Liver (tissue), 9 donors: ENCODE results near the gene FRMD6. TPM values are rescaled to one million over a fixed set of nuclear protein-coding genes. Genes with fewer than 3 reads are reported as not detected.

Experiments
- DNase-seq: peaks from one replicate; pipeline ENCODE4 v3.0.0-alpha.2; 2017; ENCODE audit warnings: low spot score
- H3K27ac ChIP-seq, 2 donors: one replicate each; pipeline ENCODE4 v1.7.0; 2013; ENCODE audit warnings: inconsistent platforms in 2 of 2, low read length in 2 of 2, control low read depth in 1 of 2, low read depth in 1 of 2, mild to moderate bottlenecking in 1 of 2
- H3K27me3 ChIP-seq, 4 donors: one replicate each; pipeline versions ENCODE4 v1.6.1 to v1.7.0; 2013; ENCODE audit warnings: low read length in 3 of 4, inconsistent platforms in 1 of 4, mild to moderate bottlenecking in 1 of 4, moderate library complexity in 1 of 4; ENCODE audit not compliant: control insufficient read depth in 4 of 4, insufficient read depth in 4 of 4
- H3K36me3 ChIP-seq, 4 donors: one replicate each; pipeline versions ENCODE4 v1.6.1 to v1.7.0; 2013; ENCODE audit warnings: low read length in 3 of 4, mild to moderate bottlenecking in 3 of 4, low read depth in 1 of 4, moderate library complexity in 1 of 4; ENCODE audit not compliant: control insufficient read depth in 4 of 4, insufficient read depth in 3 of 4
- H3K4me1 ChIP-seq, 4 donors: one replicate each; pipeline versions ENCODE4 v1.6.1 to v1.7.0; 2013; ENCODE audit warnings: low read length in 3 of 4, mild to moderate bottlenecking in 3 of 4, moderate library complexity in 1 of 4; ENCODE audit not compliant: control insufficient read depth in 4 of 4, insufficient read depth in 4 of 4
- H3K4me3 ChIP-seq, 3 donors: one replicate each; pipeline versions ENCODE4 v1.6.1 to v1.7.0; 2013; ENCODE audit warnings: low read length in 3 of 3, control low read depth in 1 of 3, low read depth in 1 of 3, mild to moderate bottlenecking in 1 of 3
- H3K9ac ChIP-seq, 2 donors: one replicate each; pipeline ENCODE4 v1.7.0; 2013; ENCODE audit warnings: low read length in 2 of 2, mild to moderate bottlenecking in 2 of 2, moderate library complexity in 2 of 2, control low read depth in 1 of 2, low read depth in 1 of 2
- H3K9me3 ChIP-seq, 4 donors: one replicate each; pipeline versions ENCODE4 v1.6.1 to v1.7.0; 2013; ENCODE audit warnings: low read length in 3 of 4; ENCODE audit not compliant: control insufficient read depth in 4 of 4
- ATF3 ChIP-seq: IDR thresholded peaks from 2 replicates; pipeline ENCODE4 v1.6.1; 2016; ENCODE audit warnings: antibody characterized with exemption
- EGR1 ChIP-seq, 2 donors: IDR thresholded peaks; 2 replicates each; pipeline ENCODE4 v1.6.1; 2016 to 2018; ENCODE audit warnings: antibody characterized with exemption in 2 of 2, low read depth in 2 of 2
- FOXA1 ChIP-seq: IDR thresholded peaks from 2 replicates; pipeline ENCODE4 v1.6.1; 2016; ENCODE audit warnings: antibody characterized with exemption
- FOXA2 ChIP-seq: IDR thresholded peaks from 2 replicates; pipeline ENCODE4 v1.6.1; 2016; ENCODE audit warnings: antibody characterized with exemption
- GABPA ChIP-seq, 2 donors: IDR thresholded peaks in 1 of 2; conservative IDR thresholded peaks in 1 of 2; 2 replicates each; pipeline ENCODE4 v1.6.1; 2016; ENCODE audit warnings: antibody characterized with exemption in 2 of 2, mild to moderate bottlenecking in 1 of 2, moderate library complexity in 1 of 2
- HNF4G ChIP-seq: IDR thresholded peaks from 2 replicates; pipeline ENCODE4 v1.6.1; 2016; ENCODE audit warnings: antibody characterized with exemption
- JUND ChIP-seq, 2 donors: IDR thresholded peaks; 2 replicates each; pipeline ENCODE4 v1.6.1; 2016; ENCODE audit warnings: antibody characterized with exemption in 2 of 2
- MAX ChIP-seq: IDR thresholded peaks from 2 replicates; pipeline ENCODE4 v1.6.1; 2016; ENCODE audit warnings: antibody characterized with exemption
- RAD21 ChIP-seq, 2 donors: IDR thresholded peaks; 2 replicates each; pipeline ENCODE4 v1.6.1; 2016; ENCODE audit warnings: antibody characterized with exemption in 2 of 2, mild to moderate bottlenecking in 2 of 2
- RXRA ChIP-seq, 2 donors: IDR thresholded peaks; 2 replicates each; pipeline ENCODE4 v1.6.1; 2017 to 2018; ENCODE audit warnings: antibody characterized with exemption in 2 of 2, mild to moderate bottlenecking in 1 of 2
- TAF1 ChIP-seq: conservative IDR thresholded peaks from 2 replicates; pipeline ENCODE4 v1.6.1; 2016; ENCODE audit warnings: antibody characterized with exemption, mild to moderate bottlenecking
- WGBS: extraction: QIAGEN DNeasy Blood & Tissue Kit; methylation state at CpG from one replicate; pipeline ENCODE4 v1.1.7; 2013; 5-methylcytosine and 5-hydroxymethylcytosine counted together
- polyA plus RNA-seq, 2 donors: library from polyadenylated mRNA; stranded (reverse) in 1 of 2; unstranded in 1 of 2; fragments of 200-250 nt in 1 of 2; fragments of >200 nt in 1 of 2; fragmentation: Nextera tagmentation in 1 of 2; extraction: Ambion mirVana in 1 of 2; gene quantifications; one replicate each; pipeline versions ENCODE4 v1.2.1 to v1.2.3, GENCODE V29; 2013 to 2015
- total RNA-seq, 2 donors: library from RNA; depleted of rRNA; stranded (reverse); fragments of >200 nt; gene quantifications; one replicate each; pipeline ENCODE4 v1.2.3, GENCODE V29; 2014
- donor health status: healthy.
- donor health status: healthy.
- donor health status: healthy.
- donor health status: healthy.
- donor health status: healthy.

The FRMD6 gene
- total and polyA plus RNA-seq, 4 donors: 2.4 to 10.0 (median 3.4) TPM

GRCh38 chr14:51701951-51702350 lies 50.2 kb downstream of the FRMD6 start:
- DNase-seq: no peak
- H3K27ac ChIP-seq: no peak overlapping the region
- 87% methylated on average over 3 of the region's 3 CpGs for WGBS

GRCh38 chr14:51703787-51704186 lies 52.1 kb downstream of the FRMD6 start:
- H3K36me3 ChIP-seq: peaks cover 0 to 28% (median 10%) of the 10 kb centered on the region in 4 donors
- no peak for DNase-seq
- no peak overlapping the region for H3K27ac ChIP-seq
- WGBS: 87% methylated on average over 2 of the region's 2 CpGs
- H3K27me3 ChIP-seq: no peaks in the 10 kb centered on the region
- H3K9ac ChIP-seq: no peak overlapping the region
- no peak for TF ChIP-seq RAD21 (IDR thresholded peaks at IDR 0.05)
- TF ChIP-seq HNF4G: no peak
- TF ChIP-seq EGR1 (IDR thresholded peaks at IDR 0.05; ENCODE audit: low read depth in 2 of 2): no peak
- no peak for TF ChIP-seq GABPA (IDR thresholded peaks at IDR 0.05 in 1 of 2, conservative IDR thresholded peaks at IDR 0.05 in 1 of 2)
- no peak for TF ChIP-seq RXRA (IDR thresholded peaks at IDR 0.05)
- no peak for TF ChIP-seq ATF3
- no peak for TF ChIP-seq MAX
- no peaks in the 10 kb centered on the region for H3K4me1 ChIP-seq
- no peaks in the 10 kb centered on the region for H3K9me3 ChIP-seq
- H3K4me3 ChIP-seq: no peak overlapping the region

More at GRCh38 chr14:51701951-51702350, 50.2 kb downstream of the FRMD6 start:
- Histone ChIP-seq H3K27me3 (no peaks in the 10 kb centered on the region), H3K9me3 (no peaks in the 10 kb centered on the region), H3K9ac (no peak overlapping the region), H3K4me1 (no peaks in the 10 kb centered on the region), H3K36me3 (peaks cover 0 to 20% (median 10%) of the 10 kb centered on the region in 4 donors), H3K4me3 (no peak overlapping the region)
- TF ChIP-seq ATF3 (no peak), FOXA2 (no peak), MAX (no peak), GABPA (IDR thresholded peaks at IDR 0.05 in 1 of 2, conservative IDR thresholded peaks at IDR 0.05 in 1 of 2) (no peak), TAF1 (no peak)

GRCh38 chr14:51704545-51704944 lies 52.8 kb downstream of the FRMD6 start:
- Histone ChIP-seq H3K27ac (no peak overlapping the region), H3K27me3 (no peaks in the 10 kb centered on the region), H3K36me3 (peaks cover 0 to 32% (median 10%) of the 10 kb centered on the region in 4 donors), H3K9me3 (no peaks in the 10 kb centered on the region), H3K4me1 (no peaks in the 10 kb centered on the region), H3K9ac (no peak overlapping the region), H3K4me3 (no peak overlapping the region)
- DNase-seq: no peak
- no peak for TF ChIP-seq EGR1 (IDR thresholded peaks at IDR 0.05; ENCODE audit: low read depth in 2 of 2)
- TF ChIP-seq RAD21 (IDR thresholded peaks at IDR 0.05): no peak
- TF ChIP-seq HNF4G: no peak
- 90% methylated on average over 3 of the region's 3 CpGs for WGBS

- H3K4me1 ChIP-seq: no peaks in the 10 kb centered on the region
- WGBS: 87% methylated on average over 2 of the region's 2 CpGs
- TF ChIP-seq JUND (IDR thresholded peaks at IDR 0.05): no peak
- no peak for TF ChIP-seq FOXA1
- no peak overlapping the region for H3K9ac ChIP-seq
- H3K9me3 ChIP-seq: no peaks in the 10 kb centered on the region
- no peak overlapping the region for H3K27ac ChIP-seq
- H3K27me3 ChIP-seq: no peaks in the 10 kb centered on the region
- H3K36me3 ChIP-seq: peaks cover 0 to 35% (median 12%) of the 10 kb centered on the region in 4 donors
- no peak overlapping the region for H3K4me3 ChIP-seq
- no peak for DNase-seq
Observed at GRCh38 chr14:51707327-51707726, 55.6 kb downstream of the FRMD6 start.
